Measurements from ENCODE around the gene BORCS8. TPM values are rescaled to one million over a fixed set of nuclear protein-coding genes. Genes with fewer than 3 reads are reported as not detected.

Gene BORCS8
- total and polyA plus RNA-seq, 2 of the 13 experiments (the other 11 are each of a cell fraction or from before 2014, with no cell fraction given), result 9.6 to 13.3 TPM

- TF ChIP-seq, protein P1, sequence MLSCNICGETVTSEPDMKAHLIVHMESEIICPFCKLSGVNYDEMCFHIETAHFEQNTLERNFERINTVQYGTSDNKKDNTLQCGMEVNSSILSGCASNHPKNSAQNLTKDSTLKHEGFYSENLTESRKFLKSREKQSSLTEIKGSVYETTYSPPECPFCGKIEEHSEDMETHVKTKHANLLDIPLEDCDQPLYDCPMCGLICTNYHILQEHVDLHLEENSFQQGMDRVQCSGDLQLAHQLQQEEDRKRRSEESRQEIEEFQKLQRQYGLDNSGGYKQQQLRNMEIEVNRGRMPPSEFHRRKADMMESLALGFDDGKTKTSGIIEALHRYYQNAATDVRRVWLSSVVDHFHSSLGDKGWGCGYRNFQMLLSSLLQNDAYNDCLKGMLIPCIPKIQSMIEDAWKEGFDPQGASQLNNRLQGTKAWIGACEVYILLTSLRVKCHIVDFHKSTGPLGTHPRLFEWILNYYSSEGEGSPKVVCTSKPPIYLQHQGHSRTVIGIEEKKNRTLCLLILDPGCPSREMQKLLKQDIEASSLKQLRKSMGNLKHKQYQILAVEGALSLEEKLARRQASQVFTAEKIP (CRISPR knock-in tag; IDR thresholded peaks at IDR 0.05; ENCODE audit: borderline replicate concordance), result no peak
- TF ChIP-seq HHEX (CRISPR knock-in tag; IDR thresholded peaks at IDR 0.05), result no peak
- TF ChIP-seq, protein P2, sequence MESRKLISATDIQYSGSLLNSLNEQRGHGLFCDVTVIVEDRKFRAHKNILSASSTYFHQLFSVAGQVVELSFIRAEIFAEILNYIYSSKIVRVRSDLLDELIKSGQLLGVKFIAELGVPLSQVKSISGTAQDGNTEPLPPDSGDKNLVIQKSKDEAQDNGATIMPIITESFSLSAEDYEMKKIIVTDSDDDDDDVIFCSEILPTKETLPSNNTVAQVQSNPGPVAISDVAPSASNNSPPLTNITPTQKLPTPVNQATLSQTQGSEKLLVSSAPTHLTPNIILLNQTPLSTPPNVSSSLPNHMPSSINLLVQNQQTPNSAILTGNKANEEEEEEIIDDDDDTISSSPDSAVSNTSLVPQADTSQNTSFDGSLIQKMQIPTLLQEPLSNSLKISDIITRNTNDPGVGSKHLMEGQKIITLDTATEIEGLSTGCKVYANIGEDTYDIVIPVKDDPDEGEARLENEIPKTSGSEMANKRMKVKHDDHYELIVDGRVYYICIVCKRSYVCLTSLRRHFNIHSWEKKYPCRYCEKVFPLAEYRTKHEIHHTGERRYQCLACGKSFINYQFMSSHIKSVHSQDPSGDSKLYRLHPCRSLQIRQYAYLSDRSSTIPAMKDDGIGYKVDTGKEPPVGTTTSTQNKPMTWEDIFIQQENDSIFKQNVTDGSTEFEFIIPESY (CRISPR knock-in tag; IDR thresholded peaks at IDR 0.05), result no peak
- TF ChIP-seq ZNF326 (CRISPR knock-in tag; IDR thresholded peaks at IDR 0.05; ENCODE audit: borderline replicate concordance), result no peak
- no peak for TF ChIP-seq ZNF33A (CRISPR knock-in tag; IDR thresholded peaks at IDR 0.05; ENCODE audit: borderline replicate concordance)
- TF ChIP-seq CCAR2 (optimal IDR thresholded peaks at IDR 0.05; ENCODE audit: low read depth, low read length), result no peak
- TF ChIP-seq ZNF792 (CRISPR knock-in tag; IDR thresholded peaks at IDR 0.05), result peak; percentile 77; the same call in 1 of the 2 replicates
- TF ChIP-seq SUZ12 (IDR thresholded peaks at IDR 0.05; ENCODE audit: low read depth, low read length), result no peak
- no peak for TF ChIP-seq ZXDC (CRISPR knock-in tag; IDR thresholded peaks at IDR 0.05)
- no peak for TF ChIP-seq ZSCAN31 (CRISPR knock-in tag; IDR thresholded peaks at IDR 0.05; ENCODE audit: low read depth)
- TF ChIP-seq ZNF670 (CRISPR knock-in tag; IDR thresholded peaks at IDR 0.05; ENCODE audit: borderline replicate concordance), result no peak
- TF ChIP-seq NR3C1 (CRISPR knock-in tag; IDR thresholded peaks at IDR 0.05), result no peak
- no peak for TF ChIP-seq YEATS4 (CRISPR knock-in tag; IDR thresholded peaks at IDR 0.05; ENCODE audit: borderline replicate concordance)
- TF ChIP-seq YY1 (IDR thresholded peaks at IDR 0.05; ENCODE audit: insufficient read depth, insufficient replicate concordance, low read depth, low read length), result no peak
- no peak for TF ChIP-seq ZNF354B (CRISPR knock-in tag; IDR thresholded peaks at IDR 0.05)
- TF ChIP-seq, protein P3, sequence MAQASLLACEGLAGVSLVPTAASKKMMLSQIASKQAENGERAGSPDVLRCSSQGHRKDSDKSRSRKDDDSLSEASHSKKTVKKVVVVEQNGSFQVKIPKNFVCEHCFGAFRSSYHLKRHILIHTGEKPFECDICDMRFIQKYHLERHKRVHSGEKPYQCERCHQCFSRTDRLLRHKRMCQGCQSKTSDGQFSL (CRISPR knock-in tag; IDR thresholded peaks at IDR 0.05), result no peak
- 0 out of 2 replicates have a peak, but pooled peaks have one; percentile 65 for TF ChIP-seq ETS1 (CRISPR knock-in tag; IDR thresholded peaks at IDR 0.05)
- no peak for TF ChIP-seq SKI (IDR thresholded peaks at IDR 0.05; ENCODE audit: partially characterized antibody)
Observed at GRCh38 chr19:19214892-19215291, 22.9 kb upstream of the BORCS8 start (continued).
